Heart left ventricle (tissue), 13 donors: ENCODE data around the gene TUBA4B.

ENCODE experiments used
- POLR2A ChIP-seq, 2 donors: fragments of 450-650 bp; IDR thresholded peaks; one replicate each; pipeline ENCODE4 v1.6.1; 2017; ENCODE audit warnings: antibody characterized with exemption in 2 of 2, mild to moderate bottlenecking in 2 of 2, moderate library complexity in 2 of 2
- TF ChIP-seq, protein P1 (sequence below), 12 donors: fragments of 200-600 bp; sonication (generic) in 4 of 12; IDR thresholded peaks; one replicate each; pipeline versions ENCODE4 v1.5.0 to v1.8.0; 2018 to 2022; ENCODE audit warnings: antibody characterized with exemption in 12 of 12, mild to moderate bottlenecking in 5 of 12
- donor health status: ischemic (EF 13 %, LVEDD 7.1; RV severe dilation, severe dysfunction).
- donor health status: DM: no; HTN: yes; CAD: no.
- donor health status: DM: no; HTN: no; CAD: no.
- donor health status: ischemic (EF 25% LVEDD 6.9; RV normal size, moderate dysfunction).
- donor health status: ischemic (EF 25% LVEDD 5.7; RV mildly dilated, moderate dysfunction).
- donor health status: ischemic (EF 35%, LVEDD 5.7; RV mildly dilated, moderate dysfunction).
- donor health status: nonischemic (EF 11% LVEDD 7.7; RV severe dilation, severe dysfunction).
- donor health status: DM: yes; HTN: yes; CAD: no.
- donor health status: PGD.
- donor health status: ischemic (EF 29% LVEDD 5.4; RV normal size, mild dysfunction).
- donor health status: nonischemic (EF 23%, LVEDD 6.1; RV moderate dilation, normal function).

DNA sequence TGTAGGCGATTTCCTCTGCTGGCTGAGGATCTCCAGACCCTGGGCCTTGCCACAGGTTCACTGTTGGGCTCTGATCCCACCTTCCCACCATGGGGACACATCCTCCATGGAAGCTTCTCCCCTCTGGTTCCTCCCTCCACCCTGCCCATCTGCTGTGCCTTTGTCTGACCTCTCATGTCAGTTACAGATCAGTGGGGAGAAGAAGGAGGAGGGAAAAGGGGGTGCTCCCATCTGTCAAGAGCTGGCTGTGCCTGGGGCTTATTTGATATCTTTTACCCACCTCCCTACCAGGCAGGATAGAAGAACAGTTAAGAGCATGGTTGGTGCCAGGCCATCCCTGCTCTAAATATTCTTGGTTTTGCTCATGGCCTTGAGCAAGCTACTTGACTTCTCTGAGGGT lies 13.8 kb downstream of the TUBA4B start:
- no peak for TF ChIP-seq POLR2A (IDR thresholded peaks at IDR 0.05)
- TF ChIP-seq, protein P1, sequence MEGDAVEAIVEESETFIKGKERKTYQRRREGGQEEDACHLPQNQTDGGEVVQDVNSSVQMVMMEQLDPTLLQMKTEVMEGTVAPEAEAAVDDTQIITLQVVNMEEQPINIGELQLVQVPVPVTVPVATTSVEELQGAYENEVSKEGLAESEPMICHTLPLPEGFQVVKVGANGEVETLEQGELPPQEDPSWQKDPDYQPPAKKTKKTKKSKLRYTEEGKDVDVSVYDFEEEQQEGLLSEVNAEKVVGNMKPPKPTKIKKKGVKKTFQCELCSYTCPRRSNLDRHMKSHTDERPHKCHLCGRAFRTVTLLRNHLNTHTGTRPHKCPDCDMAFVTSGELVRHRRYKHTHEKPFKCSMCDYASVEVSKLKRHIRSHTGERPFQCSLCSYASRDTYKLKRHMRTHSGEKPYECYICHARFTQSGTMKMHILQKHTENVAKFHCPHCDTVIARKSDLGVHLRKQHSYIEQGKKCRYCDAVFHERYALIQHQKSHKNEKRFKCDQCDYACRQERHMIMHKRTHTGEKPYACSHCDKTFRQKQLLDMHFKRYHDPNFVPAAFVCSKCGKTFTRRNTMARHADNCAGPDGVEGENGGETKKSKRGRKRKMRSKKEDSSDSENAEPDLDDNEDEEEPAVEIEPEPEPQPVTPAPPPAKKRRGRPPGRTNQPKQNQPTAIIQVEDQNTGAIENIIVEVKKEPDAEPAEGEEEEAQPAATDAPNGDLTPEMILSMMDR (IDR thresholded peaks at IDR 0.05), result no peak
